A673 (cell line): ENCODE results near the gene LRRC70. TPM values are rescaled to one million over a fixed set of nuclear protein-coding genes. Genes with fewer than 3 reads are reported as not detected.
A peak's percentile ranks its signal among the peaks of the same experiment; 100 is the strongest.

Source experiments
- BruUV-seq: library from RNA; stranded (reverse); fragments of 400-500 nt; replicated peaks from 2 replicates; lab custom pipeline; 2021; lab: Mats Ljungman, UMichigan
- CTCF ChIA-PET: fragments of 300-600 bp; sonication (Branson Sonifier 250); formaldehyde crosslinking; loops from one replicate; lab custom pipeline; 2022; ENCODE audit warnings: antibody characterized with exemption; lab: Charles Lee
- POLR2A ChIA-PET: fragments of 300-600 bp; sonication (Branson Sonifier 250); formaldehyde crosslinking; loops from one replicate; lab custom pipeline; 2022; ENCODE audit warnings: antibody characterized with exemption; ENCODE audit not compliant: low non-redundant PET; lab: Charles Lee
- DNase-seq: peaks from one replicate; pipeline ENCODE4 v3.0.0-alpha.2; 2015; ENCODE audit warnings: low spot score
- H3K27ac ChIP-seq: fragments of 200-600 bp; sonication (generic); 2 replicates; pipeline ENCODE4 v1.5.1; 2016; ENCODE audit warnings: mixed run types, low read depth, mild to moderate bottlenecking, mixed read lengths, antibody characterized with exemption, low read length; ENCODE audit not compliant: poor library complexity, severe bottlenecking
- H3K27me3 ChIP-seq: fragments of 200-600 bp; sonication (generic); replicated peaks from 2 replicates; pipeline ENCODE4 v1.6.1; 2017; ENCODE audit warnings: mixed run types, low read depth, mild to moderate bottlenecking, mixed read lengths, antibody characterized with exemption, low read length; ENCODE audit not compliant: insufficient read depth, poor library complexity
- H3K36me3 ChIP-seq: fragments of 200-600 bp; sonication (generic); 2 replicates; pipeline ENCODE4 v1.6.1; 2016; ENCODE audit warnings: mixed run types, mild to moderate bottlenecking, mixed read lengths, antibody characterized with exemption, low read length; ENCODE audit not compliant: insufficient read depth, poor library complexity, severe bottlenecking
- H3K4me1 ChIP-seq: fragments of 200-600 bp; sonication (generic); 2 replicates; pipeline ENCODE4 v1.6.1; 2017; ENCODE audit warnings: mixed run types, mild to moderate bottlenecking, mixed read lengths, antibody characterized with exemption, low read length; ENCODE audit not compliant: insufficient read depth, poor library complexity, severe bottlenecking
- H3K4me3 ChIP-seq: fragments of 200-600 bp; sonication (generic); 2 replicates; pipeline ENCODE4 v1.5.1; 2016; ENCODE audit warnings: low read depth, mixed run types, mild to moderate bottlenecking, mixed read lengths, low read length; ENCODE audit not compliant: poor library complexity, severe bottlenecking
- H3K9me3 ChIP-seq: fragments of 200-600 bp; sonication (generic); 2 replicates; pipeline ENCODE4 v1.6.1; 2016; ENCODE audit warnings: mixed run types, low read depth, mild to moderate bottlenecking, mixed read lengths, antibody characterized with exemption, low read length; ENCODE audit not compliant: poor library complexity, severe bottlenecking
- EZH2 ChIP-seq: fragments of 200-600 bp; sonication (generic); IDR thresholded peaks from 2 replicates; pipeline ENCODE4 v1.6.1; 2017; ENCODE audit warnings: borderline replicate concordance, low read depth, mild to moderate bottlenecking, mixed read lengths, antibody characterized with exemption, low read length; ENCODE audit not compliant: poor library complexity, severe bottlenecking
- intact Hi-C: fragments of 100-400 bp; cut with micrococcal nuclease; formaldehyde crosslinking; loops from one replicate; pipeline ENCODE4 v1.10.0; 2022; ENCODE audit not compliant: unreplicated experiment
- total RNA-seq: library from RNA; stranded (reverse); gene quantifications from 2 replicates; pipeline ENCODE4 v1.2.3, GENCODE V29; 2021
- TF ChIP-seq, protein P1 (sequence below): fragments of 300-800, 200-600 bp; sonication (generic); conservative IDR thresholded peaks from 2 replicates; pipeline ENCODE4 v1.5.1; 2017; ENCODE audit warnings: low read depth, mild to moderate bottlenecking, antibody characterized with exemption, low read length, moderate library complexity, mixed read lengths

LRRC70 gene
- total RNA-seq, 1 experiment from 2014 or later, result 2.0 TPM

- BruUV-seq, result no TSS peak
- no peaks in the 10 kb centered on the region for H3K4me1 ChIP-seq
- no peak overlapping the region for H3K4me3 ChIP-seq
- no peak overlapping the region for H3K27ac ChIP-seq
- no peak for DNase-seq
- H3K36me3 ChIP-seq, result no peaks in the 10 kb centered on the region
- TF ChIP-seq EZH2, result no peak
- TF ChIP-seq, protein P1, sequence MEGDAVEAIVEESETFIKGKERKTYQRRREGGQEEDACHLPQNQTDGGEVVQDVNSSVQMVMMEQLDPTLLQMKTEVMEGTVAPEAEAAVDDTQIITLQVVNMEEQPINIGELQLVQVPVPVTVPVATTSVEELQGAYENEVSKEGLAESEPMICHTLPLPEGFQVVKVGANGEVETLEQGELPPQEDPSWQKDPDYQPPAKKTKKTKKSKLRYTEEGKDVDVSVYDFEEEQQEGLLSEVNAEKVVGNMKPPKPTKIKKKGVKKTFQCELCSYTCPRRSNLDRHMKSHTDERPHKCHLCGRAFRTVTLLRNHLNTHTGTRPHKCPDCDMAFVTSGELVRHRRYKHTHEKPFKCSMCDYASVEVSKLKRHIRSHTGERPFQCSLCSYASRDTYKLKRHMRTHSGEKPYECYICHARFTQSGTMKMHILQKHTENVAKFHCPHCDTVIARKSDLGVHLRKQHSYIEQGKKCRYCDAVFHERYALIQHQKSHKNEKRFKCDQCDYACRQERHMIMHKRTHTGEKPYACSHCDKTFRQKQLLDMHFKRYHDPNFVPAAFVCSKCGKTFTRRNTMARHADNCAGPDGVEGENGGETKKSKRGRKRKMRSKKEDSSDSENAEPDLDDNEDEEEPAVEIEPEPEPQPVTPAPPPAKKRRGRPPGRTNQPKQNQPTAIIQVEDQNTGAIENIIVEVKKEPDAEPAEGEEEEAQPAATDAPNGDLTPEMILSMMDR, result no peak
- ChIA-PET POLR2A (no interaction called here), CTCF (no interaction called here)
- no peaks in the 10 kb centered on the region for H3K9me3 ChIP-seq
- intact Hi-C loops, result no loop called here
- no peaks in the 10 kb centered on the region for H3K27me3 ChIP-seq
Measured at GRCh38 chr5:62536232-62536631, 42.4 kb upstream of the LRRC70 start.

DNA sequence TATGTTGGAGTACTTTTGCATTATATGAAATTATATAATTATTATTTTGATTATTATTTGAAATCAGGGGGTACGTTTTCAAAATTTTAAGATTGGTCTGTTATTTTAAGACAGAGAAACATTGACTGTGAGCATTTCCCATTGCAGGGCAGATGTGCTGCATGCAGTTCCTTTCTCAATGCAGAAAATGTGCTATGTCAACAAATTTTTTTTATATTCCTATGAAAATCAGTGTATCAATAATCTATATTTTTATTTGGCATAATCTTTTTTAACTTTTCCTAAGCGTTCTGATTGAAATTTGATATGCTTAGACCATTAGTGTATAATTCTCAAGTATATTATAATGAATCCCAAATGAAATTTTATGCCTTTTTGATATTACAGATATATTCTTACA lies 41.8 kb upstream of the LRRC70 start:
- POLR2A ChIA-PET, result no interaction called here
- BruUV-seq, result no TSS peak
- CTCF ChIA-PET, result no interaction called here

GRCh38 chr5:62538017-62538942 lies 40.3 kb upstream of the LRRC70 start:
- Histone ChIP-seq H3K27ac (no peak overlapping the region), H3K4me3 (no peak overlapping the region), H3K9me3 (no peaks in the 10 kb centered on the region), H3K27me3 (no peaks in the 10 kb centered on the region), H3K4me1 (no peaks in the 10 kb centered on the region), H3K36me3 (no peaks in the 10 kb centered on the region)
- no peak for TF ChIP-seq EZH2
- TF ChIP-seq, protein P1, result no peak
- BruUV-seq, result no TSS peak
- POLR2A ChIA-PET, result no interaction called here
- CTCF ChIA-PET, result no interaction called here
- peak; percentile 52 for DNase-seq
- intact Hi-C loops, result no loop called here

More for the DNA sequence above, 41.8 kb upstream of the LRRC70 start:
- H3K27ac ChIP-seq, result no peak overlapping the region
- TF ChIP-seq, protein P1, result no peak
- no peak for TF ChIP-seq EZH2
- H3K4me1 ChIP-seq, result no peaks in the 10 kb centered on the region
- H3K9me3 ChIP-seq, result no peaks in the 10 kb centered on the region
- intact Hi-C loops, result no loop called here
- no peak for DNase-seq
- H3K36me3 ChIP-seq, result no peaks in the 10 kb centered on the region
- H3K4me3 ChIP-seq, result no peak overlapping the region
- H3K27me3 ChIP-seq, result no peaks in the 10 kb centered on the region
